OCI-LY7 (cell line): ENCODE results near the gene SPRN.

Source experiments
- EZH2phosphoT487 ChIP-seq: fragments of 200-600 bp; sonication (generic); IDR thresholded peaks from 2 replicates; pipeline ENCODE4 v1.6.1; 2018; ENCODE audit warnings: low read depth, borderline replicate concordance, mild to moderate bottlenecking, mixed run types, antibody characterized with exemption, low read length, moderate library complexity, mixed read lengths
- TF ChIP-seq, protein P1 (sequence below): fragments of 200-600 bp; sonication (generic); conservative IDR thresholded peaks from 2 replicates; pipeline ENCODE4 v1.5.1; 2014; ENCODE audit warnings: mild to moderate bottlenecking, antibody characterized with exemption, low read length, moderate library complexity, mixed read lengths

DNA sequence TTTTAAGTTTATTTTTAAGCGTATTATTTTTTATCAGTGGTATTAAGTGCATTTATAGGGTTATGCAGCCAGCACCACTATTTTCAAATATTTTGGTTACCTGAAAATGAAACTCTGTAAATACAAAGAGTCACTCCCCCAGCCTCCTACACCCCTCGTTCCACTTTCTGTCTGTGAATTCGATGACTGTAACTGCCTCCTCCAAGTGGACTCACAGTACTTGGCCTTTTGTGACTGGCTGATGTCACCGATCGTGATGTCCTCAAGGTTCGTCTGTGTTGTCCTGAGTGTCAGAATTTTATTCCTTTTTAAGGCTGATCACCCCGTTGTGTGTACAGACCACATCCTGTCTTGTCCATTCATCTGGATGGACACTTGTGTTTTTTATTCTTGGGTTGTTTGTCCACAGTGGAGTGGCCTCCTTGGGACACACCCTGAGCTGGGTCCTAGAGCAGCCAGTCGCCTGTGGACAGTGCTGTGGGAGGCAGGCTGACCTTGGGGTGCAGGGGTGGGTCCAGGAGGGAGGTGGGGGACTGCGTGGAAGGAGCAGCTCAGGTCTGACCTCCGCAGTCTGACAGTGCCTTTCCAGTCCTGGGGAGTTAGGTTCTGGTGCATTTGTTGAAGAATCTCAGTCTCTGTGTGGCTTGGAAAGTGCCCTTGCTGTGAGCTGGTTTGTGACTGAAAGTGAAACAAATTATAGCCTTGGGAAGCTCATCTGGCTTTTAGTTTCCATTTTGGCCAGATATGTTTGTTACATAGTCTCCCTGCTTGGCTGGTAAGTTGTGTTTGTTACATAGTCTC lies 23.6 kb downstream of the SPRN start:
- TF ChIP-seq, protein P1, sequence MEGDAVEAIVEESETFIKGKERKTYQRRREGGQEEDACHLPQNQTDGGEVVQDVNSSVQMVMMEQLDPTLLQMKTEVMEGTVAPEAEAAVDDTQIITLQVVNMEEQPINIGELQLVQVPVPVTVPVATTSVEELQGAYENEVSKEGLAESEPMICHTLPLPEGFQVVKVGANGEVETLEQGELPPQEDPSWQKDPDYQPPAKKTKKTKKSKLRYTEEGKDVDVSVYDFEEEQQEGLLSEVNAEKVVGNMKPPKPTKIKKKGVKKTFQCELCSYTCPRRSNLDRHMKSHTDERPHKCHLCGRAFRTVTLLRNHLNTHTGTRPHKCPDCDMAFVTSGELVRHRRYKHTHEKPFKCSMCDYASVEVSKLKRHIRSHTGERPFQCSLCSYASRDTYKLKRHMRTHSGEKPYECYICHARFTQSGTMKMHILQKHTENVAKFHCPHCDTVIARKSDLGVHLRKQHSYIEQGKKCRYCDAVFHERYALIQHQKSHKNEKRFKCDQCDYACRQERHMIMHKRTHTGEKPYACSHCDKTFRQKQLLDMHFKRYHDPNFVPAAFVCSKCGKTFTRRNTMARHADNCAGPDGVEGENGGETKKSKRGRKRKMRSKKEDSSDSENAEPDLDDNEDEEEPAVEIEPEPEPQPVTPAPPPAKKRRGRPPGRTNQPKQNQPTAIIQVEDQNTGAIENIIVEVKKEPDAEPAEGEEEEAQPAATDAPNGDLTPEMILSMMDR = no peak
- TF ChIP-seq EZH2phosphoT487 = no peak
